ENCODE results near the gene SMIM23.
"Not testable (repeated sequence)": the region's sequence is repeated elsewhere in the genome, so short reads cannot be mapped to it uniquely, and the experiment has no call there.

SMIM23 gene

GRCh38 chr5:171774418-171774817 lies 11.2 kb upstream of the SMIM23 start:
- DNase-seq: no peak

DNA sequence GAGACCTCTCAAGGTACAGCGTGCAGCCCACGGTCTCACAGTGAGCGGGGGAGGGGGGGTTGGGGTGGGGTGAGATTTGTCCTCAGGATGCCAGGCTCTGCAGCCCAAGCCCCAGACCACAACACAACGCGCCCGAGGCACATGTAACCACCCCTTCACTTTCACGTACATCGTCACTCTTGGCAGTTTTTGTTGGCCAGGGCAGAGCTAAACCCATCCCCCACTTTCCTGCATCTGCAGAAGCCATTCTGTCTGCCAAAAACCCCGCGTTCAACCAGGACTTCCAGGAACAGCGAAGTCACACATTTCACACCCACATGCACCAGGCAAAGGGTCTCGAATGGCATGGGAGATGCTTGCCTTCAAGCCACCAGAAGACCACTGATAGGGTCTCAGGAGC lies 9.4 kb upstream of the SMIM23 start:
- DNase-seq: no peak

DNA sequence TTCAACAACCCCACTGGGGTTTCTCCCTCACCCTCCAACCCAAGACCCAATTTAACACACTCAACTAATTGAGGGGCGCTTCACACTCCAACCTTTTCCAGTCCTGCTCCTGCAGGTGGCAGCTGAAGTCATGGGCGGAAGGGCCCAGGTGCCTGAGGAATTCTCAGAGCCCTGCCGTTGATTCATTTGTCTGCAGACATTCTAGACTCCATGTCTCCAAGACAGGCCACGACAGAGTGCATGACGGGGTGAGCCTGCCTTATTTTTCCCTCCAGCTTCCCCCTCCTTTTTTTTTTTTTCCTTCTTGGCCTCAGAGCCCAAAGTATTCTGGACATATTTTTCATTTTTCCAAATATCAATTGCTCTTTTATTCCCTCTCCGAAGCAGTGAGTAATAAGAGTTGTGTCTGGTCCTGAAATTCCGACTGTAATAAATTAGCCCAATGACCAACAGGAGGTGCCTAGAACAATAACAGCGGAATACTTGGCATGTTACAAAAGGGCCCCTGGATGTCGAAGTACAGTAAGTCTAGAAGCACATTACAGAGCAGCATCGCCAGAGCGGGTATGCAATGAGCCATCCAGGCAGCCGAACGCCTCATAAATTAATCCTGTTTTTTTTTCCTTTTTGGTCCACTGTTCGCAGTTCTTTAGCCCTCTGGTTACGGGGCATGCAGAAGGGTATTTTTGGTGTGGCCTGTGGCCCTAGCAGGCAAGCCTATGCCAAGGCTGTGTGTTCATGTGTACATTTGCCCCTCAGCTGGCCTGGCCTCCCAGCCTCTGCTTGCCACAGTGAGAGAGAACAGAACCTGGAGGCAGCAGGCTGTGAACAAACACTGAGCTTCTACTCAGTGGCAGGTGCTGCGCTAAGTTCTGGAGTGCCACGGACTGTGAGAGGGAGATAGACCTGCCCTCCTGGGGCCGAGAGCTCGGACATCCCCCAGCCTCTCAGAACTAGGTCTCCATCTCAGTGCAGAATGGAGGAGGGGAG lies 8.6 kb upstream of the SMIM23 start:
- DNase-seq: no peak

DNA sequence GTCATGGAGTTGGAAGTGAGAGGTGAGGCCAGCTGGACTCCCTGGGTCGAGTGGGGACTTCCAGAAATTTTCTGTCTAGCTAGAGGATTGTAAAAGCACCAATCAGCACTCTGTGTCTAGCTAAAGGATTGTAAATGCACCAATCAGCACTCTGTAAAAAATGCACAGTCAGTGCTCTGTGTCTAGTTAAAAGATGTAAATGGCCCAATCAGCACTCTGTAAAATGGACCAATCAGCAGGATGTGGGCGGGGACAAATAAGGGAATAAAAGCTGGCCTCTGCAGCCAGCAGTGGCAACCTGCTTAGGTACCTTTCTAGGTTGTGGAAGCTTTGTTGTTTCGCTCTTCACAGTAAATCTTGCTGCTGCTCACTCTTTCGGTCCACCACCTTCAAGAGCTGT lies 3.9 kb upstream of the SMIM23 start:
- DNase-seq: not testable (repeated sequence)

DNA sequence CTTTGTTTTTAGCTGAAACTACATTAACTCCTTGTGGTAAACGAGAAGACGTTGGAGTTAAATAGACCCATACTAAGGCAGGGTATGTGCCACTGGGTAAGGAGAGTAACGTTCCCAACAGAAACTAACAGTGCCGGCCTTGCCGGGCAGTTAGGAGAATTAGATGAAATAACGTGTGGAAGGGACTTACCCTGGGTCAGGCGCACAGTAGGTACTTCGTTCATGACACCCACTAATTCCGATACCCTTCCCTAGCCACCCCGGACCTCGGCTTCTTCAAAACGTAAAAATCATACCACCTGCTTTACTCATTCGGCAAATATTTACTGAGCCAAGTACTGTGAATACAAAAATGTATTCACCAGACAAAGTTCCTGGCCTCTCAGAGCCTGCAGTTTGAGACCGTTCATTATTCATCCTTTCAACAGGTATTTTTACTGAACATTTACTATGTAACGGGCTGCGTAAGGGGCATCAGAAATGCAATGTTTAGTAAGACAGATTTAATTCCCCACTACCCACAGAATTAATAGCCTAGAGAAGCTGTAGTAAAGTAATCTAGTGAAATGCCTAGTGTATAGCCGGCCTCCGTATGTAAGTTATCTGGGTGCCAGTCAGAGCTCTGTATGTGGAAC lies 3.2 kb upstream of the SMIM23 start:
- DNase-seq: no peak

DNA sequence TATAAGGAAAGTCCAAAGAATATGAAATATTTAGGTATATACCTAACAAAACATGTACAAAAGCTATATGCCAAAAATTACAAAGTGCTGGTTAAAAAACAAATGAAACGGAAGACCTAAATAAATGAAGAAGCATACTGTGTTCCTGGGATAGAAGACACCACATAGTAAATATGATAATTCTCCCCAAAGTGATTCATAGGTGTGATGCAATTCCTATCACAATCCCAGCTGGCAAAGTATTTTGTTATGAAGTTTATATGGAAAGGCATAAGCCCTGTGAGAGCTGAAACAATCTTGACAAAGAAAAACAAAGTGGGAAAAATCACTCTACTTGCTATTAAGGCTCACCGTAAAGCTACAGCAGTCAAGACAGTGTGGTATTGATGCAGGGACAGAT lies 2.6 kb upstream of the SMIM23 start:
- no peak for DNase-seq

DNA sequence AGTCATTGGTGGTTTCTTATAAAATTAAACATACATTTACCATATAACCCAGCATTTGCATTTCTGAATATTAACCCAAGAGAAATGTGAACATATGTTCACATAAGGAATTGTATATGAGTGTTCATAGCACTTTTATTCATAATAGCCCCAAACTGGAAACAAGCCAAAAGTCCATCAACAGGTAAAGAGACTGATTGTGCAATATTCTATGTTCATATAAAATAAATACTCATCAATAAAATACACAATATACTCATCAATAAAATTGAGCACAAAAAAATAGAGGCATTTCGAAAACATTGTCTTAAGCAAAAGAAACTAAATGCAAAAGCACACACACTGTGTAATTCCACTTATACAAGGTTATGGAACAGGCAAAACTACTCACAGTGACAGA lies 3.7 kb downstream of the SMIM23 start:
- no peak for DNase-seq

- no peak for DNase-seq
Measured at GRCh38 chr5:171790408-171790807, 4.8 kb downstream of the SMIM23 start.

- no peak for DNase-seq
Measured at GRCh38 chr5:171794470-171794960, 8.9 kb downstream of the SMIM23 start.

GRCh38 chr5:171795381-171795780 lies 9.8 kb downstream of the SMIM23 start:
- DNase-seq: no peak

DNA sequence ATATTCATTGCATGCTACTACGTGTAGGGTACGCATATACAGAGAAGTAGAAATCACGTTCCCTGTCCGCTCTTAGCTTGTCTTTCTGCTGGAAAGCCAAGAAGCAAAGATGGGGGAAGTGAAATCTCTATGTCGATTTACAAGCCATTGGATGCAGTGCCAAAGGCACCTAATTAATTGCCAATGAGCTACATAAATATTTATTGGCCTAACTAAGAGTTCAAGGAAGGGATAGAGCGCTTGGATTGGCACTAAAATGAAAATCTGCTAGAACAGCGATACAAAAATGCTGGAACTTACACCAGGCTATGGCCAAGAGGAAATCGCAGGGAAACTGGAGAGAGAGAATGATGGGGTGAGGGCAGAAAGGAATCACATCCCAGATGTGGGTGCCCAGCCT lies 10.8 kb downstream of the SMIM23 start:
- DNase-seq: no peak

GRCh38 chr5:171797543-171797942 lies 11.9 kb downstream of the SMIM23 start:
- DNase-seq: no peak

GRCh38 chr5:171798418-171798817 lies 12.8 kb downstream of the SMIM23 start:
- DNase-seq: no peak

DNA sequence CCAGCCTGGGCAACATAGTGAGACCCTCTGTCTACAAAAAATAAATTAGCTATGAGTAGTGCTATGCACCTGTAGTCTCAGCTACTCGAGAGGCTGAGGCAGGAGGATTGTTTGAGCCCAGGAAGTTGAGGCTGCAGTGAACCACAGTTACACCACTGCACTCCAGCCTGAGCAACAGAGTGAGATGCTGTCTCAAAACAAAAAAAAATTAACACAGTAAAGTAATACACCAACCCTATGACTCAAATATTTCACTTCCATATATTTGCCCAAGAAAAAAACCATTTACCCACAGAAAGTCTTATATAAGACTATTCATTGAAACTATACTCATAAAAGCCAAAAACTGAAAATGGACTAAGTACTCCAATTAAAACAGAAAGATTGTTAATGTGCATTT lies 16.2 kb downstream of the SMIM23 start:
- DNase-seq: no peak

DNA sequence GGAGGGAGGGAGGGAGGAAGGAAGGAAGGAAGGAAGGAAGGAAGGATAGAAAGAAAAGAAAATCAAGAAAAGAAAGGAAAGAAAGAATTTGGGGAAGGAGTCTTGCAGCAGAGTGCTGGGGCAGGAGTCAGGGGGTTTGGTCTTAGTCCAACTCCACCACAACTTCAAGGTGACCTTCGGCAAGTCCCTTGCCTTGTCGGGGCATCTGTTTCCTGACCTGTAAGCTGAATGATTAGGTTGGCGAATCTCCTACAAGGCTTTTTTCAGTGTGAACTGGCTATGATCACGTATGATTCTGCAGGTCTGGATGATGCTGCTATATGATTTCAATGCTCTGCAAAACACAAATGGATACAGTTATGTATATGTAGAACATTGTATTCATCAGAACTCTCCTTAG lies 20.1 kb downstream of the SMIM23 start:
- DNase-seq: no peak

- no peak for DNase-seq
Measured at GRCh38 chr5:171806976-171807747, 21.5 kb downstream of the SMIM23 start.

DNA sequence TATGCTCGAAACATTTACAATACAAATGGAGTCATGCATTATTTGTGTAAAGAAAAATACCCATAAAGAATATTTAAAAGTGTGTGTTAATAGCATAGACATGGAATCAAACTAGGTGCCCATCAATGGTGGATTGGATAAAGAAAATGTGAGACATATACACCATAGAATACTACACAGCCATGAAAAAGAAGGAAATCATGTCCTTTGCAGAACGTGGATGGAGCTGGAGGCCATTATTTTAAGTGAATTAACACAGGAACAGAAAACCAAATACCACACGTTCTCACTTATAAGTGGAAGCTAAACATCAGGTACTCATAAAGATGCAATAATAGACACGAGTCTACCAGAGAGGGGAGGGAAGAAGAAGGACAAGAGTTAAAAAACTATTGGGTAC lies 22.8 kb downstream of the SMIM23 start:
- DNase-seq: no peak

DNA sequence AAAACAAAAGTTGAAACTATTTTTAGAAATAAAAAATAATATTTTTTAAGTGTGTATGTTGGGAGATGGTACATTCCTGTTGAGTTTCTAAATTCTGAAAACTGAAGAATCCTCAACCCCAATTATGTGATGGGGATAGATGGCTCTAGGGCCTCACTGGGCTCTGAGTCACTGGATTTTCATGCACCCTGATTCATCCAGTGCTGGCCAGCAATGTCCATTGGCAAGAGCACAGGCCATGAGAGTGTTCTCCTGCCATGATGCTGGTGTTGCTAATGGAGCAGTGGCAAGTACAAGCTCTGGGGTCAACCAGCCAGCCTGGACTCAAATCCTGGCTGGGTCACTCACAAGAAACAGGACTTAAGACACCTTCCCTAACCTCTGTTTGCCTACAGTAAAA lies 23.3 kb downstream of the SMIM23 start:
- DNase-seq: no peak

DNA sequence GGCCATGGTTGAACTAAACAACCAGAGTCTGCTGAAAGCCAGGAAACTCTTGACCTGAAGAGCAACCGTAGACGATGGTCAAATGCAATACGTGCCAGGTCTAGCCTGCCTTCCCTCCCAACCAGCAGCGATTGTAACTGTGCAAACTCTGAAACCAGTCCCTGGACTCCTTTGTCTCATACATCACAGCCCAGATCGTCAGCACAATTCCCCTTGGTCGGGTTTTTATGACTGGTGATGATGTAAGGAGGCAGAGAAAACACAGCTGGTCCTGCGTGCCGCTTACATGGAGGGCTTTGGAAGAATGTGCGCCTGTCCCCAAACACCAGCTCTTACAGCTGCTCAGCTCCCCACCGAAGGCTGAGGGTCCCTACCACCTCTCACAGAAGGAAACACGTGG lies 24.6 kb downstream of the SMIM23 start:
- DNase-seq: no peak

DNA sequence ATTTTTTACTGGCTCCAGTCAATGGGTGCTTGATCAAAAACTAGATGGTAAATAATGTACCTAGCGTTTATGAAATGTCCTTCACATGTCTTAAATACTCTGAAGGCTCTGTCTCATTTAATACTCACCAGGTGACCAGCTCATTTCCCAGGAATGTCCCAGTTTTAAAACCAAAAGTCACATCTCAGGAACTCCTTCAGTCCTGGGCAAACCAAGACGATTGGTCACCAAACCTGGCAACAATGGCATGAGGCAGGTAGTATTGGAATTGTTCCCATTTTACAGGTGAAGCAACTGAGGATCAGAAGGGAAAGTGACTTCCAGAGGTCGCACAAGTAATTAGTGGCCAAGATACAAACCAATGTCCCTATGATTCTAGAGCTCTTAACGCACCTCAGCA lies 27.7 kb downstream of the SMIM23 start:
- no peak for DNase-seq

- no peak for DNase-seq
Measured at GRCh38 chr5:171813813-171814490, 28.3 kb downstream of the SMIM23 start.

- no peak for DNase-seq
Measured at GRCh38 chr5:171816666-171817065, 31.0 kb downstream of the SMIM23 start.

GRCh38 chr5:171820561-171820960 lies 34.9 kb downstream of the SMIM23 start:
- no peak for DNase-seq

All from NCI-H446 (cell line).